HG03342 (cell line): Measurements from ENCODE around the gene PPP3R1.

ENCODE experiments used
- ATAC-seq: cut with Tn5 transposase; IDR thresholded peaks from one replicate; pipeline ENCODE4 v1.9.1; 2021; ENCODE audit warnings: mild to moderate bottlenecking, moderate library complexity; ENCODE audit not compliant: unreplicated experiment

The PPP3R1 gene

DNA sequence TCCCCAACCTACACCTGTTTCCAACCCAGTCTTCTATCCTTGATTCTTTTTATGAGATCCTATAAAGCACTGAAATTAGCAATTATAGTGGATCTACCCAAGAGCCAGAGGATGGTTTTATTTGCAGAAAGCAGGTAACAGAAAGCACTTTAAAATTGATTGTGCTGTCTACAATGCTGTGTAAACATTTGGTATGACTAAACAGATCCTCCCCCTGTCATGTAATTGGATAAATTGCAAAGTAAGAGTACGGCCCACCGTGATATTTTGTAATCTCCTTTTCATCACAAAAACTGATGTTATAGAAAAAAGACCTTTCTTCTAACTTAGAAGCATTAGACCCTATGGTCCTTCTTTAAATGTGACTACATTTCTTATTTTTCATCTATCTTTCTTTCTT lies 11.3 kb upstream of the PPP3R1 start:
- ATAC-seq = no peak

DNA sequence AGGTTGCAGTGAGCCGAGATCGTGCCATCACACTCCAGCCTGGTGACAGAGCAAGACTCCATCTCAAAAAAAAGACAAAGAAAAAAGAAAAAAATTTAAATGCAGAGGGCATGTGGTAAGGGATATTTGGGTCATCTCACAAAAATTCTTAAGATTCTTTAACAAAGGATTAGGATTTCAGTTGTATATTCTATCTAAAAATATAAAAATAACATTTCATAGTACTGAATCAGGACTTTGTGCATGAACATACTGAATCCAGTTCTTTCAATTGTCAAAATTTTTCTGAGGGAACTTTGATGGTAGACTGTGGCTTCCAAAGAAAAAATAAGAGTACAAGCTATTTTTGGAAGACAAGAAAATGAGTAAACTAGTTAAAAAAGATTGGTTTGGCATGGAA lies 6.5 kb upstream of the PPP3R1 start:
- ATAC-seq = no peak

DNA sequence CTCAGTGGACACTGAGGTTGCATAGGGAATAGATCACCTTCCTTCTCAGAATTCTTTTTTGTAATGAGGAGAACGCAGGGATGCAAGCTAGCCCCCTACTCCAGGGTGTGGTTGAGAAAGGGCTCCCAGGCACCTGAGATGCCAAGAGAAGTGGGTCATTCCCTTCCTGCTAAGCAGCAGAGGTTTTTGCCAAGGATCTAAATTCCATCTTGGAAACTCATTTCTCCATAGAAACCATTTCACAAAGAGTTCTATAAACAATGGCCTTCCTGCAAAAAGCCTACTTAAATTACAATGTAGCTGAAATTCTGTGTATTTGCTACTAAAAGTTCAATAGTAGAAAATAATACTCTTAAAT lies 3.7 kb upstream of the PPP3R1 start:
- no peak for ATAC-seq

DNA sequence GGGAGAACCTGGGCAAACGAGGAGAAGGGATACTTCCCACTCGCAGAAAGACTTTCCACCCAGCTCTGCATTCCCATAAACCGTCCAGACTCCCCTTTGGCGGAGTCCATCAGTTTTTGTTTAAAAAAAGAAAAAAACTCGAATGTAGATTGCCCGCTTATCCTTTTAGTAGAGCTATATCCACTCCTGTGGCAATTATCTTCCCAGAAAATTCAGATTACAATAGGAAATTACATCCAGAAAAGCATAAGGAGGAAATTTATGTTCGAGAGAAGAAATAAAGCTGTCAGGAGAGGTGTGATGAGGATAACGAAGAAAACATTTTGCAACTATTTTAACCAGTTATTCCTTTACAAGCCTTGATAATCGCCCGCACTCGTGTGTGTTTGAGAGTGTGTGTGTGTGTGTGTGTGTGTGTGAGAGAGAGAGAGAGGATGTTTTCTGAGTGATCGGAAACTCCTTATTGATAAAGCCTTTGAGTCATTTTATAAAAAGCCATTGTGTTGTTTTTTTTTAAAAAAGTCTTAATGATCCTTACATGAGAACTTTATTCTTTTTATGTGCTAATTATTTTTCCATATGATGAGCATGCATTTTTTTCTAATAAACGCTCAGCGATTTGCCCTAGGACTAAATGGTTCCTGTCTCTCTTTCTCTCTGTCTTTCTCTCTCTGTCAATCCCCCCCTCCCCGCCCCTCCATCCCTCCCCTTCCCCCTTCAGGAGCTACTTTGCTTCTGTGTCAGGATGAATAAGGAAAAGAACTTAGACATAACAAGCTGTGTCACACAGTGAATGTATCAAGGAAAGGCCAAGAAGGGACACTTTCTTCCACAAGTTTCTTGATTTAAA lies 1.1 kb upstream of the PPP3R1 start:
- no peak for ATAC-seq

DNA sequence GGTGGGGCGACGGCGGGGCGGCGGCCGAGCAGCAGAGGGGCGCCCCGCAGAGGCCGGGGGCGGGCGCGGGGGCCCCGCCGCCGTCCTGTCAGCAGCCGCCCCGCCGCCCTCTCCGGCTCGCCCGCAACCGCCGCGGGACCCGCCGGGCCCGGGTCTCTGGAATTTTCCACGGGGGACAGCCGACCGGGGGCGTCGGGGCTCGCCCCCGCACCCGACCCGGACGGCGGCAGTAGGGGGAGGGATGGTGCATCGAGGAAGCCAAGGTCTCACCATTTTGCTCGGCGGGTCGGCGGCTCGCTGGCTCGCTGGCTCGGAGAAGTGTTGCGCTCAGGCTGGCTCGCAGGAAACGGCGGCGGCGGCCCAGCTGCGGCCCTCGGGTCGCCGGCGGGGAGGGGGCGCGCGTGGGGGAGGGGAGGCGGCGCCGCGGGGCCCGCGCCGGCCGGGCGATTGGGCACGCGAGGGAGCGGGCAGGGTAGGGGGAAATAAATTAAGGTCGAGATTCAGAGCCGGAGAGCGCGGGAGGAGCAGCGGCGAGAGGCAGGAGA lies 405 bp downstream of the PPP3R1 start:
- ATAC-seq = peak; percentile 6

DNA sequence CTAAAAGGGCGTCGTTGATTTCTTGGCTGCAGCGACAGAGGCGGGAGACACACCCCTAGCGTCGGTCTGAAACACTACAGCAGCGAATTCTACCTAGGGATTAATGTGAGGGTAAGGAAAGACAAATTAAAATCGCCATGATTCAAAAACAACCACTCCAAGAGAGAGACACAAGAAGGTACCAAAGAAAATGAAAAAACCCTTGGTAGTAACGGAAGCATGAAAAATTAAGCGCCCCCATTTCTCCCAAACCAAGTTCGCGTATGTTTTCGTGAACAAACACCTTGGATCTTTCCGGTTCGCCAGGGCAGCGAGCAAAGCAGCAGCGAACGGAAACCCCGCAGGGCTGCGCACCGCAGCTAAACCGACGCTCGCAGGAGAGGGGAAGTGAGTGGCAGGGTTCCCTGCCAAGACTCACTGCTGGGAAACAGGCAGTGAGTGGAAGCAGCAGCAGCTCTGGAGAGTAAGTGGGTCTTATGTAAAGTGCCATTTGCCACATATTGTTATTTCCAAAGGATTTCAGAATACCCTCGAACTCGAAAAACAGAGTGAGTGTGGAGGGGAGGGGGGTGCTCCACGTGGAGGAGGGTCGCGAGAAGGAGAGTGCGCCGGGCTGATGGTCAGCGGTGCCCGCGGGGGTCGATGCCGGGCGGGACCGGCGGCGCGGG lies 1.0 kb downstream of the PPP3R1 start:
- peak; percentile 56 for ATAC-seq

DNA sequence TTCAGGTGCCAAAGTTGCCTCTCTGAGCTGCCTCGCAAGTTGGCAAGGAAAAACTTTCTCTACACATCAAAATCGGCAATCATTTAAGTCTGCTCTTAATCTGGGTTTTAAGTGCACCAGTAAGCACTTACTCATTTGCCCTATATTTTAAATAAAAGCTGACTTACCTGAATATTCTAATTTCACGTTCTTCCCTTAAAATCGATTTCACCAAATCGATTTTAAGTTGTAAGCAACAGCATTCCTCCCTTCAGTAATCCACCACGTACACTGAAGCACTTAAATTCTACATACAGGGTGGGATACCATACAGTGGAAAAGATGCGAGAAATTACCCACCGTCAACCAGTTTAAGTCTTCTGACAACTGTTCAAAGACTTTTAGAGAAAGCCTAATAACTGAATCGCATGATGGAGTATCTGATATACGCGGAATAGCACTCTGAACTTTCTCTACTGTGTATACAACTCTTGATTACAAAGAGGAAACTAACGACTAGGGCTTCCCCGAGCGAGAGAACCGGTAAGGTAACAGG lies 1.6 kb downstream of the PPP3R1 start:
- ATAC-seq = no peak

DNA sequence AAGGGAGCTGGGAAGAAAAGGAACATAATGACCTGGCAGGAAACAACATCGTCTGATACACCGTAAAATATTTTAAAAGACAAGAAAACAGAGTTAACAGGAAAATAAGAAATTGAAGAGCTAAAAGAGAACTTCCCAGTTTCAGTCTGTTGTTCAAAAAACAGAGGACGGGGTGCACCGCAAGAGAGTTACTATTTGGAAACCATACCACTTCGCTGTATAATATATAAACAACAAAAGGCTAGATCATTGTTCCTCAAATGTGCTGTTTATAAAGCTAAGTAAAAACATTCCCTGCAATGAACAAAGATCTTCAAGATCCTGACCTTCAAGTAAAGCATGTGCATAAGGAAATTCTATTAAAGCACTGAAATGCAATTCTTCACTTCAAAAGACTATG lies 2.1 kb downstream of the PPP3R1 start:
- ATAC-seq = no peak

DNA sequence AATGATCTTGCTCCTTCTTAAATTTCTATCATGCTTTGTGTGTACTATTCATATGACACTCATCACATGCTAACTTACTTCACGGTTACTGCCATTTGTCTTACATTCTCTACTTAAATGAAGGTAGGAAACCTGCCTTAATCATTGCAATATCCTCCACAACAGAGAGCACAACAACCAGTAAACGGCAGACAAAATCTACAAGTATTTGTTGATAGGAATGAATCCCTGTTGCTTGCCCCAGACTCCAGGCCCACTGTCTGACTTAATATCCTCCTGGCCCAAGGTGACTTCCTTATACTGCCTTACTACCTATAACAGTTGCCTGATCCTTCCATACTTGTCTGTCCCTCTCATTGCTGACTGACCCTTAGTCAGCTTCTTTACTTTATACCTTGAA lies 3.5 kb downstream of the PPP3R1 start:
- ATAC-seq = no peak

DNA sequence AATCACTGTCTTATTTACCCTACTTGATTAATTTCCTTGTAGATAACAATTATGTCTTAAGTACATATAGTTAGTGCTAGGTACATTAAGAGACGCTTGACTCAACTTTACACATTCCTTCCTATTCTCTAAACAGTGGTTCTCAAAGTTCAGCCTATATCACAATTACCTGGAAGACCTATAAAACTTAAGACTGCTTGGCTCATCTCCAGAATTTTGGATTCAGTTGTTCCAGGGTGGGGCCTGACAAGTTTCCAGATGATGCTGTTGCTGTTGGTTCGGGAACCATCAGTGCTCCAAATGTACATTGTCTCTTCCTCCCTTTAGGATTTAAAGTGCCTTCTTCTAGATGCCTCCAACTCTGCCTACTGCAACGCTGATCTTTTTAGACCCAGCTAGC lies 4.0 kb downstream of the PPP3R1 start:
- no peak for ATAC-seq

DNA sequence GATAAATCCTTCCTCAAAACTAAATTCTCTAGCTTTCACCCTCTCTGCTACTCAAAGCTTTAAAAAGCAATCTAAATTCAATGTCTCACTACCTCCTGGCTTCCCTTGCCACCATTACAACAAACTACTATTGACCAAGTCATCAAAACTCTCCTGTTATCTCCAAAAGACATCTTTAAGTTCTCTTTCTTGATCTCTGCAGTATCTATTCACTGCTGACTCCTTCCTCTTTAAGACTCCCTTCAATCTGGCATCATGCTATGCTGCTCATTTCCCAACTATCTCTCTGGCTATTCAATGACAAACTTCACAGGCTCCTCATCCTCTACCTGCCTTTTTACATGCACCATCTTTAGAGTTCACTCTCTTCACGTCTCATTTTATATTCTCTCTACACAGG lies 5.9 kb downstream of the PPP3R1 start:
- no peak for ATAC-seq

DNA sequence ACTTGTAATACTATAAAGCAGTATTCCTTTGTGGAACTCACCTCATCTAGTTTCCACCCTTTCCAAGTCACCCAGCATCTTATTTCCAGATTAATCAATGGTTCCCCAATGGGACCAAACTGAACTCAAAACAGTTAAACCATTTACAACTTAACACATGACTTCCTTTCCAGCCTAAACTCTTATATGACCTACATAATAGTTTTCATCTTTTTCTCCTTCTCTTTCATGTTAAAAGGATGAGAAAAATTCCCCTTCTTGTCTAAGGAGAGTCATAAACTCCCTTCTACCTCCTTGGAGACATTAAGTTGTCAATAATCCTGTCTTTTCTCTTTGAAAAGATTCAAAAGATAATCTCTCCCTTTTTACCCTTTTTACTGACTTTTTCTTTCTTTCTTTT lies 6.7 kb downstream of the PPP3R1 start:
- no peak for ATAC-seq

DNA sequence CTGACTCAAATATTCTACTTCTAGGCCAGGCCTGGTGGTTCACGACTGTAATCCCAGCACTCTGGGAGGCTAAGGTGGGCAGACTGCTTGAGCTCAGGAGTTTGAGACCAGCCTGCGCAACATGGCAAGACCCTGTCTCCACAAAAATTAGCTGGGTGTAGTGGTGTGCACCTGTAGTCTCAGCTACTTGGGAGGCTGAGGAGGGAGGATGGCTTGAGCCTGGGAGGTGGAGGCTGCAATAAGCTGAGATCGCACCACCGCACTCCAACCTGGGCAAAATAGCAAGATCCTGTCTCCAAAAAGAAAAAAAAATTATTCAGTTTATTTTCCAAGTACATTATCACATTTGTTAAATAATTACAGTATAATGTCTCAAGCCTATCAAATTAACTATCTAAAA lies 7.3 kb downstream of the PPP3R1 start:
- no peak for ATAC-seq

DNA sequence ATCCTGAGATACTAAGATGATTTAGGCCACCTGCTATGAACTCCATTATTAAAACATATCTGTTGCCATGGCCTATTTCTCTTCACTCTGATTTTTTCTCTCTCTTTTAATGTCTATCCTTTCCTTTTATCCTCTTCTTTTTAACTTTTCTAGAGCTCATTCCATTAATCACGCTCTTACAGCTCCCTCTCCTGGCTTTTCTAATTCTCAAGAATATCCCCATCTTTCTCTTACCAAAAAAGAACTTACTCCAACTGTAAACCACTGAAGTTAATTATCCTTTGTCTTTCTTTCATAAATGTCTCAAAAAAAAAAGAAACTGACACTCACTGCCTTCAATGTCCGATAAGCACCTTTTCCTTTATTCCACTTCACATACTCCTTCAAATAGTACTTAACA lies 7.9 kb downstream of the PPP3R1 start:
- ATAC-seq = no peak

DNA sequence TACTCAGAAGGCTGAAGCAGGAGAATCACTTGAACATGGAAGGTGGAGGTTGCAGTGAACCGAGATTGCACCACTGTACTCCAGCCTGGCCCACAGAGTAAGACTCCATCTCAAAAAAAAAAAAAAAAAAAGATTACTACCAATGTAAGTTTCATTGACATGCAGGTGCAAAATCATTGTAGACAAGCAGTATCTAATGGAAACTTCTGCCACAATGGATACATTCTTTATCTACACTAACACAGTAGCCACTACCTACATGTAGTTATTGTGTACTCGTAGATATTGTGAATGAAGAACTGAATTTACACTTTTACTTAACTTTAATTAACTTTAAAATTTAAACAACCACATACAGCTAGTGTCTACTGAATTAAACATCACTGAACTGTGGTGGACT lies 10.6 kb downstream of the PPP3R1 start:
- ATAC-seq = no peak

DNA sequence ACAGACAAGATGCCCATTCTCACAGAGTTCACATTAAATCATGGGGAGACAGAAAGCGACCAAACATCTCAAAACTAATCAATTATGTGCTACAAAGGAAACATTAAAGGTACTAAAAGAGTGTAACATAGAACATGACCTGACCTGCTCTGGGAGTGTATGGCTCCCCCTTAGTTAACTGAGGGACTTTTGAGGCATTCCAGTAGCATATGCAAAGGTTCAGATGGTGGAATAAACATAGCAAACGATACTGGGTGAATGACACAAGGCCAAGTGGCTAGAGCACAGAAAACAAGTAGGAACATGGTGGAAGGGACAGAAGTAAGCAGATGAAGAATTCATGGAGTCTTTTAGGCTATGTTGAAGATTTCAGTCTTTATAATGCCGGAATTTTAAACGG lies 11.9 kb downstream of the PPP3R1 start:
- ATAC-seq = no peak

DNA sequence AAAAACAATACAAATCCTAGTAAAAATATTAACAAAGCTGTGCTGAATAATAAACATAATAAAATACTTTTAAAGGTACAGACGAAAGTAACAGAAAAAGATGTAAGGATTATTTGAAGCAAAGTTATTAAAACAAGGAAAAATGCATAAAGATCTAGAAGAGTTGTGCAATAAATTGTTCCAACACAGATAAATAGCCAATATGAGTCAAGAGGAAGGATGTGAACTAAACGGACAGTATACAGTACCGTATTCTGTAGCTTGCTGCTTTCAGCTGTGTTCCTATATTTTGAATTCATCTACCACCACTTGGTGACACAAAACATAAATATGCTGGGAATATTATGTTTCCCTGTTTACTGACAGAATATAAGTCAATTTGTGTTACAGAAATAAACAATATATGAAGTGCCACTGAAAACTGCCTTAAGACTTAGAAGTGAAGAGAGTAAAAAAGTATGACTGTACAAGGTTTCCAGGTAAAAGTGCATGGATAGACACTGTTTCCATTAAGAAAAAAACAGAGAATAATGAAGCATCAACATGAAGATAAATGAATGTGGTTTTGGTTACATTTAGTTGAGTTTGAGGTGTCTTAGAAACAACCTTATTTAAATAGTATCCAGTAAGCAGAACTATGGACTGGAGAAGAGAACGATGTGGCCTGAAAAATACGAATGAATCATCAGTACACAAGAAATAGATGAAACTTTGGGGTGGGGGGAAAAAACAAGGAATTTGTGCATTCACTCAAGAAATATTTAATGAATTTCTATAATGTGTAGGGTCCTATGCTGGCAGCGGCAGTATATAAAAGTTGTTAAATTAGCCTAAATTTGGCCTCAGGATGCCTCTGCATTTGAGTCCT lies 13.1 kb downstream of the PPP3R1 start:
- no peak for ATAC-seq

DNA sequence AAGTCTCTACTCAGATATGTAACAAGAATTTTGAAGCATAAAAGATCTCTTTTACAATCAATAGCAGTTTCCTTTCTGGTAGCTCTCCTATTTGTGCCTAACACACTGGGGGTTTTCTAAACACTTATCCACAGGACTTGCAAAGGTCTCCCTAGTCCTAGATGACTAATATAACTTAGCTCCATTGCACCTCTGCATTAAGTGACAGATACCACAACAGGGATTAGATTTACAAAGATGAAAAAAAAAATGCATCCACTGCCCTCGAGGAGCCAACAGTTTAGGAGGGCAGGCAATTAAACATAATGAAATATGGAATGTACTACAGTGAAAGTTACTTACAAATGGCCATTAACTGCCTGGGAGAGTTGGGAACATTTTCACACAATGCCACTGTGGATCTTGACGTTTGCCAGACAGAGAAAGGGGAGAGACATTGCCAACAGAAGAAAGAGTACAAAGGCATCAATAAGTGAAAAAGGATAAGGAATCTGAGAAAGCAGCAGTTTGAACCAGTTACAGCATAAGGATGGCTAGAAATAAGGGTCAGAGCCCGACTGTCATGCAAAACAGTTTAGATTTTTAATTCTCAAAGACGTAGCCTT lies 14.3 kb downstream of the PPP3R1 start:
- no peak for ATAC-seq

DNA sequence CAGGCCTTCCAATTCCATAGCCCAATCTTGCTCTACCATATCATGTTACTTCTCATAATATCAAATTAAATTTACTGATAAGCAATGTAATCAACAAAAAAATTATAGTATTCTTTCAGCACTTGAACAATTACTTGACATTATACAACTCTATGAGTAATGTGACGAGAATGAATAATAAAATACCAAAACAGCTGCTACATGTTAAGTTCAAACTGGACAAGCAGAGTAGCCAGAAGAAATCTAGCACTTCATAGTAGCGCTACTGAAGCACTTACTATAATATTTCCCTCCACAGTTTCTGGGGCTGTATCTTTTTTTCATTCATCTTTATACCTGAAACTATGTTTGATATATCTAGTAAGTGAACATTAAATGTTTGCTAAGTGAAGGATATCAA lies 14.9 kb downstream of the PPP3R1 start:
- no peak for ATAC-seq

DNA sequence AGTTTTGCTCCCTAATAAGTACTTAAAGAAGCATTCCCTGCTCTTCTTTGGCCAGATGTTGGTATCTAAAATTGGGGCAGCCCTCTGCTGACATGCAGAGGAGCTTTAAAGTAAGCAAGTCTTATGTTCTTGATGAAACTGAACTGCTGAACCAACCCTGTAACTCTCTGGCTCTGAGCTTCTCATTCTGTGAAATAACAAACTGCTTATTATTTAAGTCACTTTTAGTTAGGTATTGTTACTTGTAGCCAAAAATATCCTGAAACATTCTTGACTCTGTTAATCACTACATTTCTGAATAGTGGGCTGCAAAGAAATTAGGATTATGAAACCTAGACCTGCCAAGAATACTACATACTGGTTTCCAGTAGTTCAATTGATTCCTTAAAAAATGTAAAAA lies 15.5 kb downstream of the PPP3R1 start:
- ATAC-seq = no peak
